HL-60/S4 treated with phorbol 12-myristate 13-acetate at 8.2 ng/mL for 4 days and 3 days (cell line): ENCODE measurements around the gene TMEM205.
"Not testable (repeated sequence)": the region's sequence is repeated elsewhere in the genome, so short reads cannot be mapped to it uniquely, and the experiment has no call there.

ENCODE experiments used
- in situ Hi-C: fragments of 300-500 bp; cut with MboI; formaldehyde crosslinking; loops from 2 replicates; pipeline ENCODE4 v1.15.0; 2022; ENCODE audit warnings: low sequenced_read_pairs

Gene TMEM205

GRCh38 chr19:11340099-11340467, 6.0 kb downstream of the TMEM205 start:
- in situ Hi-C loops: not testable (repeated sequence)

- in situ Hi-C loops: no loop called here
Measured at GRCh38 chr19:11339254-11340098, 6.6 kb downstream of the TMEM205 start, which contains the start of gene RAB3D. TSS of gene RAB3D (minus strand) at chr19:11339657. CDS start at chr19:11337399, 2,258 bp downstream.

GRCh38 chr19:11338569-11339253, 7.4 kb downstream of the TMEM205 start:
- in situ Hi-C loops: no loop called here

- in situ Hi-C loops: no loop called here
Measured at GRCh38 chr19:11338121-11338520, 7.9 kb downstream of the TMEM205 start.

- in situ Hi-C loops: no loop called here
Measured at GRCh38 chr19:11337080-11337479, 9.0 kb downstream of the TMEM205 start.

GRCh38 chr19:11335449-11336146, 10.5 kb downstream of the TMEM205 start:
- in situ Hi-C loops: no loop called here

- in situ Hi-C loops: not testable (repeated sequence)
Measured at GRCh38 chr19:11333838-11334237, 12.2 kb downstream of the TMEM205 start.

- in situ Hi-C loops: no loop called here
Measured at GRCh38 chr19:11332822-11333221, 13.2 kb downstream of the TMEM205 start.

GRCh38 chr19:11331502-11331901, 14.6 kb downstream of the TMEM205 start:
- in situ Hi-C loops: no loop called here

GRCh38 chr19:11330127-11330526, 15.9 kb downstream of the TMEM205 start:
- in situ Hi-C loops: no loop called here

- in situ Hi-C loops: no loop called here
Measured at GRCh38 chr19:11325544-11325943, 20.5 kb downstream of the TMEM205 start.

- in situ Hi-C loops: no loop called here
Measured at GRCh38 chr19:11324748-11325389, 21.2 kb downstream of the TMEM205 start.

GRCh38 chr19:11324079-11324661, 21.9 kb downstream of the TMEM205 start:
- in situ Hi-C loops: no loop called here

- in situ Hi-C loops: no loop called here
Measured at GRCh38 chr19:11323601-11324078, 22.4 kb downstream of the TMEM205 start.

- in situ Hi-C loops: no loop called here
Measured at GRCh38 chr19:11322269-11323024, 23.6 kb downstream of the TMEM205 start.

- in situ Hi-C loops: no loop called here
Measured at GRCh38 chr19:11321191-11322126, 24.6 kb downstream of the TMEM205 start.

- in situ Hi-C loops: not testable (repeated sequence)
Measured at GRCh38 chr19:11320278-11320995, 25.6 kb downstream of the TMEM205 start.

- in situ Hi-C loops: no loop called here
Measured at GRCh38 chr19:11306337-11306736, 39.7 kb downstream of the TMEM205 start.
